ENCODE measurements around the gene RND1. TPM values are rescaled to one million over a fixed set of nuclear protein-coding genes. Genes with fewer than 3 reads are reported as not detected.

The RND1 gene
- total and polyA plus RNA-seq, 2 of the 13 experiments (the other 11 are each of a cell fraction or from before 2014, with no cell fraction given), result 1.8 to 1.9 TPM

DNA sequence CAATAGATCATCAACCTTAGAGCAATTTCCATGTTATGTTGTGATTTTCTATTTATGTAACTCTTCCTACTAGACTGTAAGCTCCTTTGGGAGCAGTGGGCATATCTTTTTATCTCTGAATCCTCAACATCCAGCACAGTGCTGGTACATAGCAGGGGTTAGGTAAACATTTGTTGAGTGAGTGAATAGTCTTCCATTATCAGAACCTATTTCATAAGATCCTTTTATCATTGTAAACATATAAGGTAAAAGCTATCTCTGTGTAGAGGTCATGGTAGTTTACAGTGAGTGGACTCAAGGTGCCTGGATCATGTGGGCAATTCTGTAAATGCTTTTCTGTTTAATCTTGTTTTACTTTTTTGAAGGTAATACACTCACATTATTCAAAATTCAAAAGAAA, 44.5 kb upstream of the RND1 start (continued):
- TF ChIP-seq UBTF (CRISPR knock-in tag; IDR thresholded peaks at IDR 0.05) (no peak), MZF1 (CRISPR knock-in tag; IDR thresholded peaks at IDR 0.05; ENCODE audit: borderline replicate concordance) (no peak), NFATC3 (CRISPR knock-in tag; IDR thresholded peaks at IDR 0.05) (no peak), ZSCAN30 (CRISPR knock-in tag; IDR thresholded peaks at IDR 0.05) (no peak), FOXK1 (CRISPR knock-in tag; IDR thresholded peaks at IDR 0.05; ENCODE audit: borderline replicate concordance, low read depth) (peak; percentile 81; the same call in 1 of the 2 replicates), U2AF1 (optimal IDR thresholded peaks at IDR 0.05; ENCODE audit: low read depth, low read length) (no peak), RFX3 (CRISPR knock-in tag; IDR thresholded peaks at IDR 0.05) (no peak), NR2F2 (IDR thresholded peaks at IDR 0.05; ENCODE audit: borderline replicate concordance, low read depth) (peak; percentile 100), PPARG (CRISPR knock-in tag; conservative IDR thresholded peaks at IDR 0.05) (peak; percentile 100), SP5 (CRISPR knock-in tag; IDR thresholded peaks at IDR 0.05; ENCODE audit: borderline replicate concordance, low read depth) (peak; percentile 72), PAF1 (CRISPR knock-in tag; IDR thresholded peaks at IDR 0.05) (no peak), TFDP2 (CRISPR knock-in tag; IDR thresholded peaks at IDR 0.05) (0 out of 2 replicates have a peak, but pooled peaks have one; percentile 20), EEA1 (CRISPR knock-in tag; IDR thresholded peaks at IDR 0.05; ENCODE audit: borderline replicate concordance) (no peak)
- TF ChIP-seq, protein P1, sequence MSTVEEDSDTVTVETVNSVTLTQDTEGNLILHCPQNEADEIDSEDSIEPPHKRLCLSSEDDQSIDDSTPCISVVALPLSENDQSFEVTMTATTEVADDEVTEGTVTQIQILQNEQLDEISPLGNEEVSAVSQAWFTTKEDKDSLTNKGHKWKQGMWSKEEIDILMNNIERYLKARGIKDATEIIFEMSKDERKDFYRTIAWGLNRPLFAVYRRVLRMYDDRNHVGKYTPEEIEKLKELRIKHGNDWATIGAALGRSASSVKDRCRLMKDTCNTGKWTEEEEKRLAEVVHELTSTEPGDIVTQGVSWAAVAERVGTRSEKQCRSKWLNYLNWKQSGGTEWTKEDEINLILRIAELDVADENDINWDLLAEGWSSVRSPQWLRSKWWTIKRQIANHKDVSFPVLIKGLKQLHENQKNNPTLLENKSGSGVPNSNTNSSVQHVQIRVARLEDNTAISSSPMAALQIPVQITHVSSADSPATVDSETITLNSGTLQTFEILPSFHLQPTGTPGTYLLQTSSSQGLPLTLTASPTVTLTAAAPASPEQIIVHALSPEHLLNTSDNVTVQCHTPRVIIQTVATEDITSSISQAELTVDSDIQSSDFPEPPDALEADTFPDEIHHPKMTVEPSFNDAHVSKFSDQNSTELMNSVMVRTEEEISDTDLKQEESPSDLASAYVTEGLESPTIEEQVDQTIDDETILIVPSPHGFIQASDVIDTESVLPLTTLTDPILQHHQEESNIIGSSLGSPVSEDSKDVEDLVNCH (CRISPR knock-in tag; IDR thresholded peaks at IDR 0.05), result no peak
- TF ChIP-seq, protein P2, sequence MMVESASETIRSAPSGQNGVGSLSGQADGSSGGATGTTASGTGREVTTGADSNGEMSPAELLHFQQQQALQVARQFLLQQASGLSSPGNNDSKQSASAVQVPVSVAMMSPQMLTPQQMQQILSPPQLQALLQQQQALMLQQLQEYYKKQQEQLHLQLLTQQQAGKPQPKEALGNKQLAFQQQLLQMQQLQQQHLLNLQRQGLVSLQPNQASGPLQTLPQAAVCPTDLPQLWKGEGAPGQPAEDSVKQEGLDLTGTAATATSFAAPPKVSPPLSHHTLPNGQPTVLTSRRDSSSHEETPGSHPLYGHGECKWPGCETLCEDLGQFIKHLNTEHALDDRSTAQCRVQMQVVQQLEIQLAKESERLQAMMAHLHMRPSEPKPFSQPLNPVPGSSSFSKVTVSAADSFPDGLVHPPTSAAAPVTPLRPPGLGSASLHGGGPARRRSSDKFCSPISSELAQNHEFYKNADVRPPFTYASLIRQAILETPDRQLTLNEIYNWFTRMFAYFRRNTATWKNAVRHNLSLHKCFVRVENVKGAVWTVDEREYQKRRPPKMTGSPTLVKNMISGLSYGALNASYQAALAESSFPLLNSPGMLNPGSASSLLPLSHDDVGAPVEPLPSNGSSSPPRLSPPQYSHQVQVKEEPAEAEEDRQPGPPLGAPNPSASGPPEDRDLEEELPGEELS (CRISPR knock-in tag; IDR thresholded peaks at IDR 0.05), result peak; percentile 96
- TF ChIP-seq, protein P3, sequence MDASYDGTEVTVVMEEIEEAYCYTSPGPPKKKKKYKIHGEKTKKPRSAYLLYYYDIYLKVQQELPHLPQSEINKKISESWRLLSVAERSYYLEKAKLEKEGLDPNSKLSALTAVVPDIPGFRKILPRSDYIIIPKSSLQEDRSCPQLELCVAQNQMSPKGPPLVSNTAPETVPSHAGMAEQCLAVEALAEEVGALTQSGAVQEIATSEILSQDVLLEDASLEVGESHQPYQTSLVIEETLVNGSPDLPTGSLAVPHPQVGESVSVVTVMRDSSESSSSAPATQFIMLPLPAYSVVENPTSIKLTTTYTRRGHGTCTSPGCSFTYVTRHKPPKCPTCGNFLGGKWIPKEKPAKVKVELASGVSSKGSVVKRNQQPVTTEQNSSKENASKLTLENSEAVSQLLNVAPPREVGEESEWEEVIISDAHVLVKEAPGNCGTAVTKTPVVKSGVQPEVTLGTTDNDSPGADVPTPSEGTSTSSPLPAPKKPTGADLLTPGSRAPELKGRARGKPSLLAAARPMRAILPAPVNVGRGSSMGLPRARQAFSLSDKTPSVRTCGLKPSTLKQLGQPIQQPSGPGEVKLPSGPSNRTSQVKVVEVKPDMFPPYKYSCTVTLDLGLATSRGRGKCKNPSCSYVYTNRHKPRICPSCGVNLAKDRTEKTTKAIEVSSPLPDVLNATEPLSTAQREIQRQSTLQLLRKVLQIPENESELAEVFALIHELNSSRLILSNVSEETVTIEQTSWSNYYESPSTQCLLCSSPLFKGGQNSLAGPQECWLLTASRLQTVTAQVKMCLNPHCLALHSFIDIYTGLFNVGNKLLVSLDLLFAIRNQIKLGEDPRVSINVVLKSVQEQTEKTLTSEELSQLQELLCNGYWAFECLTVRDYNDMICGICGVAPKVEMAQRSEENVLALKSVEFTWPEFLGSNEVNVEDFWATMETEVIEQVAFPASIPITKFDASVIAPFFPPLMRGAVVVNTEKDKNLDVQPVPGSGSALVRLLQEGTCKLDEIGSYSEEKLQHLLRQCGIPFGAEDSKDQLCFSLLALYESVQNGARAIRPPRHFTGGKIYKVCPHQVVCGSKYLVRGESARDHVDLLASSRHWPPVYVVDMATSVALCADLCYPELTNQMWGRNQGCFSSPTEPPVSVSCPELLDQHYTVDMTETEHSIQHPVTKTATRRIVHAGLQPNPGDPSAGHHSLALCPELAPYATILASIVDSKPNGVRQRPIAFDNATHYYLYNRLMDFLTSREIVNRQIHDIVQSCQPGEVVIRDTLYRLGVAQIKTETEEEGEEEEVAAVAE (CRISPR knock-in tag; IDR thresholded peaks at IDR 0.05; ENCODE audit: borderline replicate concordance), result no peak

Measured in HepG2 (cell line).